Stimulated activated CD4-positive, alpha-beta T cell treated with anti-CD3 and anti-CD28 coated beads, Interleukin-15, amount 100 ng/mL, for 24 hours (primary cell): ENCODE results near the gene RNF38.
"Not testable (repeated sequence)": the region's sequence is repeated elsewhere in the genome, so short reads cannot be mapped to it uniquely, and the experiment has no call there.

Experiments
- DNase-seq: peaks from one replicate; pipeline ENCODE4 v3.0.0-alpha.2; 2020

The RNF38 gene

DNA sequence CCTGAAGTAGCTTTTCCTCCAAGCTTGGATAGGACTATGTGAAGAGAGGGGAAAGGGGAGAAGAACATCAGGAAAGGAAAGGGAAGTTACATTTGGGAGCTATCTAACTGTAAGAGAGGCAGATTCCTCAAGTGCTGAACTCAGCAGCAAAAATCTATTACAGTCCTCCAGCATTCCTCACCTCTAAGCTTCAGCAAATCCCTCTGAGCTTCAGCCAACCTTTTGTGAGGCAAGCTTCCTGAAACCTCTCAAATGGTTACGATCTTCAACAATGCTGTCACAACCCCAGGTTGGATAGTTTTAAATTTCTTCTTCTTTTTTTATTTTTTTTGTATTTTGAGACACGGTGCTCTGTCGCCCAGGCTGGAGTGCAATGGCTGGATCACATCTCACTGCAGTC, 2.5 kb upstream of the RNF38 start:
- DNase-seq, result no peak

DNA sequence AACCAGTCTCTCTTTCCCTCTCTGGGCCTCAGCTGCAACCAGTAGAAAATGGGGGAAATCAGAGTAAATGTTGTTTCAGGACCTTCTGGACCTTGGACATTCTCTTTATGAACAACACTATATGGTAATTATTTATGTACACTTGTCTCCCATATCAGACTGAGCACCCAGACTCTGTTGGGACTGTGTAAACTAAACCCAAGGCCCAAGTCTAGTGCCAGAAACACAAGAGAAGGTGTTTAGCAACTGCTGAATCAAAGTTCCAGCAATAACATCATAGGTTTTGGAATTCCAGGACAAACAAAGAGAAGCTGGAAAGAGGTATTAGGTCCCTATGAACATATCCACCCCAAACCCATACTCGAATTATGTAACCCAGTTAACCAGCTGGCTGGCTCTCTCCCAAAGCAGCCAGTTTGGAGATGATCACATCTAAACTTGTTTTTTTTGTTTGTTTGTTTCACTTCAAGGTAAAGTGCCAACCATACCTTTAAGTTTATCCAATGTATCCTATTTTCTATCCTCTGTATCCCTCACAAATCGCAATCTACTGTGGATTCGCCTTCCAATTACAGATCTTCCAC, 1.9 kb upstream of the RNF38 start:
- DNase-seq, result no peak

DNA sequence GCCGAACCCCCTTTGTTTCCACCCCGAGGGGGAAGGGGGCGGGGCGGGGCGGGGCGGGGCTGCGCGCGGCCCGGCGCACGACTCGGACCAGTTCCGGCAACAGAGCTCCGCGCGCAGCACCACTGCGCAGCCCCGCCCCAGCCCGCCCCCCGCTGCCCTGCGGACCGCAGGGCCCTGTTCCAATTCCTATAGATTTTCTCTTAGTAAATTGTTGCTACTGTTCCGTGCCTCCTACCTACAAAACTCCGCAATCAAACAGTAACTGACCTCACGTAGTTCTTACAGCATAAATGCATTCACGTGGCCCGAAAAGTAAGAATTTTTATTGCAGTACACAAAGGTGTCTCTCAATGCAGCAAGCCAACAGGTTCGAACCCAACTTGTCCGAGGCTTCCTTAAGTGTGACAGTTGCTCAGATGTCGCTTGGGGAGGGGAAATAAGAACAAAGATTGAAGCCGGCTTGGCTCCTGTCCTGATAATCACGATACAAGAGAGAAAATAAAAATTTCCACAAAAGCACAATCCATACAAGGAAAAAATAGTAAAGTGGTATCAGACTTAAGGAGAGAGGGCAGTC, 1.2 kb upstream of the RNF38 start:
- no peak for DNase-seq

DNA sequence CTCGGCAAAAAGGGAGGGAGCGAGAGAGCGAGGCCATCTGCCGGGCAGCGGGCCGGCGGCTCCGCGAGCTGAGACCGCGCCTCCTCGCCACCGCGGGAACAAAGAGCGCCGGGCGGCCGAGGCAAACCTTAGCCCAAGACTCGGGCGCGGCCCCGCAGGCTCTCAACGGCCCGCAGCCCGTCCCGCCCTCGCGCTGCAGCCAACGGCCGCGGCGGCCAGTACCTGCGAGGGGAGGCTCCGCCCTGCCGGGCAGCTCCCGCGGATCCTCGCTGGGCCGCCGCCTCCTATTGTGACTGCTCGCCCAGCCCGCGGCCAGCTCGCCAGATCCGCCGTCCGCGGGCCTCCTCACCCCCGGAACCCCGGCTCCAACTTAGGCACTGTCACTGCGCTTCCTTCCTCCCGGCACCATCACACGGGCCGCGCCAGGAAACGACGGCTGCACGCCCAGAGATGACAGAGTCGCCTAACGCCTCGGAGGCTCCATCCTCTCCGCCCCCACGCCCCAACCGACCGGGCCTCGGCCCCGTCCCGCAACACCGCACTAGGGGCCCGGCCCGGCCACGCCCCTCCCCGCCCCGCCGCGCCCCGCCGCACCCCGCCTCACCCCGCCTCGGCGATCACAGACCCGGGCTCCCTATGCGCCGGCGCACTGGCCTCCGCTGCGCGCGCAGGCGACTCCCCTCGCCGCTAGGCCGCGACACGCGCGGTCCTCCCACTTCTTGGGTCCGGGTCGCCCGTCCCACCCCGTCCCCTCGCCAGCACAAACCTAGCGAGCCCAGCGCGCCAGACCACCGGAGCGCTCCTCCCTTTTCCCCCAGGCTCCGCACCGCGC, 479 bp upstream of the RNF38 start:
- DNase-seq, result peak; percentile 93

DNA sequence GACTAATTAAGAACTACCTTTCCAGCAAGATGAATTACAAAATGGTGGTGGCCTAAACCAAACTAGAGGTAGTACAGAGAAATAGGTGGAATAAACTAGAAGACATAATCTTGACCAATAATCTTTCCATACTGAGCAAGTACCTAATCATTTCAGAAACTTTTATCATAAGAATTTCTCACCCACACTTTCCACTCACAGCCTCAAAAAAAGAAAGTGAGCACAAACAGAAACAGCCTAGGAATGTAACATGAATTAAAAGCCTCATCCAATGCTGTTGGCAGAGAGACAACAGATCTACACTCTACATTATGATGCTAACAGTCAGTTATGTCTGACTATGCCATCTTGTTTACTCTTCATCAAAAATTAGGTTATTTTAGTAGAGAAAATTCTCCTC, 1.3 kb downstream of the RNF38 start:
- DNase-seq, result no peak

DNA sequence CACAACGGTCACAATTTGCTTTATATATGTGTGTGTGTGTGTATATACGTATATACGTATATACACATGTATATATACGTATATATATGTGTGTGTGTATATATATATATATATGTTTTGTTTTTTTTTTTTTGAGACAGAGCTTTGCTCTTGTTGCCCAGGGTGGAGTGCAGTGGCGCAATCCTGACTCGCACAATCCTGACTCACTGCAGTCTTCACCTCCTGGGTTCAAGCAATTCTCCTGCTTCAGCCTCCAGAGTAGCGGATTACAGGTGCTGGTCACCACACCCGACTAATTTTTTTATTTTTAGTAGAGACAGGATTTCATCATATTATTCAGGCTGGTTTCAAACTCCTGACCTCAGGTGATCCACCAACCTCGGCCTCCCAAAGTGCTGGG, 3.1 kb downstream of the RNF38 start:
- peak; percentile 15 for DNase-seq

DNA sequence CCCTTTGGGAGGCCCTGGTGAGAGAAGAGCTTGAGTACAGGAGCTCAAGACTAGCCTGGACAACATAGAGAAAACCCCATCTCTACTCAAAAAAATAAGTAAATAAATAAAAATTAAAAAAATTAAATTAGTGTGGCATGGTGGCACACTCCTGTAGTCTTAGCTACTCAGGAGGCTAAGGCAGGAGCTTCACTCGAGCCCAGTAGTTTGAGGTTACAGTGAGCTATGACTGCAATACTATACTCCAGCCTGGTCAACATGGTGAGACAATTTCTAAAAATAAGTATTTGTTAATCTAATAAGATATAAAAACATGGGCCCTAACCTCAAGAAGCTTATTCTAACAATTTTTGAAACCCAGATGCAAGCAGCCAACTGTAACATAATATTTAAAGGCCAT, 7.6 kb downstream of the RNF38 start:
- DNase-seq, result no peak

DNA sequence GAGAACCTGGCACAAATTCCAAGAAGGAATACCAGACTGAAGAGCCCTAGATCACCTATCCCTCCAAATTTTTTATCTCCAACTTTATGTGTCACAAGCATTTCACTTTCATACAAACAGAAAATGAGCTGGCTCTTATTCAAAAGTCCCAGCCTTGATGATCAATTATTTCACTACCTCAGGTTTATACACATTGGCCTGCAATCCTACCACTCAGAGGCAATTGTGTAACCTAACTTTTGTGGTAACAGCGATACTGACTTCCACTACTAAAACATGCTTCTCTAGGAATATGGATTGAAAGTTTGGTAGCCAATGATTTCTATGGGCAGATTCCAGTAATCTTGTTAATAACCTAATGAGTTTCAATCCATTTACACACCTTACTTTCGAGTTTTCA, 10.5 kb downstream of the RNF38 start:
- no peak for DNase-seq

DNA sequence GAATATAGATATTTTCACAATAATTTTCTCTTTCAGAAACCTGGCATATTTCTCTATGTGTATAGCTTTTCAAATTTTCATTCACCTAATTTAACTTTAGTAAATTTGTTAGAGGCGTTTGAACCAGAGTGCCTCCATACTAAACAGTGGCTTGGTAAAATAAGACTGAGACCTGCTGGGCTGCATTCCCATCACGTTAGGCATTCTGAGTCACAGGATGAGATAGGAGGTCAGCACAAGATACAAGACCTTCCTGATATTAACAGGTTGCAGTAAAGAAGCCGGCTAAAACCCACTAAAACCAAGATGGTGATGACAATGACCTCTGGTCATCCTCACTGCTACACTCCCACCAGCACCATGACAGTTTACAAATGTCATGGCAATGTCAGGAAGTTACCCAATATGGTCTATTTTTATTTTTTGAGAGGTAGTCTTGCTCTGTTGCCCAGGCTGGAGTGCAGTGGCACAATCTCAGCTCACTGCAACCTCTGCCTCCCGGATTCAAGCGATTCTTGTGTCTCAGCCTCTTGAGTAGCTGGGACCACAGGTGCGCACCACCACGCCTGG, 13.6 kb downstream of the RNF38 start:
- DNase-seq, result not testable (repeated sequence)

DNA sequence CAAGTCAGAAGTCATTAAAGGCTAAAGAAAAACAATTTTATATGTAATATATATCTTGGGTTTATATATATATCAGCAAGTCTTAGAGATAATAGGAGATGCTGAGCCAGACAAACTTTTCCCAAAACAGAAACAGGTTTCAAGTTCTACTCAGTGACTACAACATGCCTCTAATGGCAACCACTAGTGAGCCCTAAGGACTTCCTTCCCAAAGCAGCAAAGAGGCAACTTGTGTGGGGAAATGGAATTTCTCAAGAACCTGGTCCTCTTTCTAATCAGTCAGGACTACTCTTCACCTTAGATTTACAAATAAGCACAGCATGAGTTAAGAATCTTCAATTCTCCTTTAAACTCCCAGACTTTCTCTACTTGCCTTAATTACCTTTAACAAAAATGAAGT, 17.6 kb downstream of the RNF38 start:
- no peak for DNase-seq

DNA sequence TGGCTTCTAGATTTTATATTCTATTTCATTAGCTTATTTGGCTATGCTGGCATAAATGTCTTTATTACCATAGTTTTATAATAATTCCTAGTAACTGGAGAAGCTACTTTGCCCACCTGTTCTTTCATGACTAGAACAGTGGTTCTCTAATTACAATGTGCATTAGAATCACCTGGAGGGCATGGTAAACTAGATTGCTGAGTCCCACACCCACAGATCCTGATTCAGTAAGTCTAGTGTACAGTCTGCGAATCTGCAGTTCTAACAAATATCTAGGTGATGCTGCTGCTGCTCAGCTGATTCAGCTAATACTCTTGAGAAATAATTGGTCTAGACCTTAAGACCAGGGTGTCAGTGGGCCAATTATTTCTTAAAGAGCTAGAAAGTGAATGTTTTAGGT, 35.5 kb downstream of the RNF38 start:
- DNase-seq, result no peak

DNA sequence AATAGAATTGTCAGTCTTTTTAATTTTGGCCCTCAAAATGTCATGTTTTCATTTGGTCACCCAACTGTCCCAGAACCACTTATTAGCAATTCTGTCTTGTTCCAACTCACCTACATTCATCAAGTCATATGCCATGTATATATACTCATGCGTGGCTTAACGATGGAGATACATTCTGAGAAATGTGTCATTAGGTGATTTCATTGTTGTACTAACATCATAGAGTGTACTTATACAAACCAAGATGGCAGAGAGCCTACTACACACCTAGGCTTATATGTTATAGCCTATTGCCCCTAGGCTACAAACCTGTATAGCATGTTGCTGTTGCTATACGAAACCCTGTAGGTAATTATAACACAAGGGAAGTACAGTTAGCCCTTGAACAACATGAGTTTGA, 36.6 kb downstream of the RNF38 start:
- no peak for DNase-seq

DNA sequence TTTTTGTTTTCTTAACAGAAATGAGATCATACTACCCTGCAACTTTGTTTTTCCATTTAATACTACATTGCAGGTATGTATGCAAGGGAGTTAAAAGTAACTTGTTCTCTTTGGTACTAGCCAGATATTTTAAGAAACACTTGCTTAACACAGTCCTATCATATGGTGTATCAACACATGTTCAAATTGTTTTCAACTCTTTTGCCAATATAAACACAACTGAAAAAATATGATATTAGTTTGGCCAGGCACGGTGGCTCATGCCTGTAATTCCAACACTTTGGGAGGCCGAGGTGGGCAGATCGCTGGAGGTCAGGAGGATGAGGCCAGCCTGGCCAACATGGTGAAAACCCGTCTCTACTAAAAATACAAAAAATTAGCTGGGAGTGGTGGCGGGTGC, 41.6 kb downstream of the RNF38 start:
- no peak for DNase-seq

DNA sequence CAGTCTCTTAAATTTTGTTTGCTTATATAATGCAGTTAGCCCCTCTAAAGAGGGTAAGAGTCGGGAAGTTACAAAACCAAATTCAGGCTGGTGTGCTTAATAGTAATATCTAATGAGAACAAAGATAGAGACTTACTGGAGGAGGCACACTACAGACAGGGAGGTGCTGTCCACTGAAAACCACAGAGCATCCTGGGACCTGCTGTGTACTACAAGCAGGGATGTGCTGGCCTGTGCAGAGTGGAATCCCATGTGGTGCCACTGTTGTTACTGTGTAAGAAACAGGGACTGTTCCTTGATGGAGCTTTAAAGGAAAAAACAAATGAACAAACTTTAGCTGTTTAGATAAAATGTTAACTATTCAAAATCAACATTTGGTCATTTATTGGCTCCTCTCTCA, 42.4 kb downstream of the RNF38 start:
- no peak for DNase-seq

DNA sequence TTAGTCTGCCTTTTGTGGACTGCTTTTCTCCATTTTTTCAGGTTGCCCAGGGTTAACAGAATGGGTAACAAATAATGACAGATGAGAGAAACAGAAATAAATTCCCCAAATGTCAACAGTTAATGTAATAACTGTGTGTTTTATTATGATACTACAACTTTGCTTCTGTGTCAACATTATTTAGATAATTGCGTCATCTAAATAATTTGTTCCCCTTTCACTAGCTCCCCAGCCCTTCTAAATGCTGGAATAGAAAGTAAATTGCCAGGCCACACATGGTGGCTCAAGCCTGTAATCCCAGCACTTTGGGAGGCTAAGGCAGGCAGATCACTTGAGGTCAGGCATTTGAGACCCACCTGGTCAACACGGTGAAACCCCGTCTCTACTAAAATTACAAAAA, 53.5 kb downstream of the RNF38 start:
- DNase-seq, result no peak

DNA sequence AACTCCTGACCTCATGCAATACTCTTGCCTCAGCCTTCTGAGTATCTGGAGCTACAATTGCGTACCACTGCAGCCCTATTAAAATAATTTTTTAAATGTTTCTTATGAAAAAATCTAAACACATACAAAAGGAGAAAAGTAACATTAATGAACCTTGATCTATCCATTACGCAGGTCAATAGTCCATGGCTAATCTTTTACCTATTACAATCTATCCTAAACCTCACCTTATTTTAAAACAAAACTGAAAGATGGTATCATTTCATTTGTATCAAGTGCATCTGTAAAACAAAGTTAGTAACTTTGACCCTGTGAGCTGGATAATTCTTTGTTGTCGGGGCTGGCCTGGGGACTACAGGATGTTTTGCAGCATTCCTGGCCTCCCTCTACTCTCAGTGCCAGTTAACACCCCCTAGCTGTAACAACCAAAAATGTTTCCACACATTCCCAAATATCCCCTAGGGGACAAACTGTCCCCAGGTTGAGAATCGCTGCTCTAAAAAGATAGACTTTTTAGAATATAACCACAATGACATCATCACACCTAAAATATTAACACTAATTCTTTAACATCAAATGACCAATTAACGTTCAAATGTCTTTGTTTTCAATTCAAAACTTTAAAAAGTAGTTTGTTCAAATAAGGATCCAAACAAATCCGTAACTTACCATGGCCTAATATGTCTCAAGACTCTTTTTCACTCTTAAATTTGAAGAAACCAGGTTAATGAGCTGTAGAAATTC, 54.8 kb downstream of the RNF38 start:
- no peak for DNase-seq

DNA sequence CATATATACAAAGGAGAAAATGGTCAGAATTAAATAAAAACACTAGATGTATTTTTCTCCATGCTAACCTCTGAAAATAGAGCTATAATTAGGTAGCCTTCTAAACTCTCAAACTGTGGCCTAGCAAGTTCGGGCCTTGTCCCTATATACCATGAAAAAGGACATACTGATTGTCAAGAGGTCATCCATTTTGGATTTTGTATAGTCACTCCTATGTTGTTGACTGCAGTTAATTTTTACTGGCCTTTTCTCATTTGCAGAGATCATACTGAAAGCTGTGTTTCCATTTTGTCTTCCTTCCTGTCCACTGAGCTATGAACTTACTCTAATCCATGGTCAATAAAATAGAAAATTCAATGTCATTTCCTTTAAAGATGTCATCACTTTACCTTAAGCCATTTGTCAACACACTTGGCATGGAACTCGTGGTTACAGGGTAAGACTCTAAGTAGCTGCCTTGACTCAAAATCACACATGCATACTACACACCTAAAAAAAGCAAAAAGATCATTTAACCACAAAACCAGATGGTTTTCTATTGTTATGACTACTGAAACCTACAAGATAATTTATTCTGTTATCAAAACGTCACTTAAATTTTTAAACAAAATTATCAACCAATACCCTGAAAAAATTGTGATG, 58.0 kb downstream of the RNF38 start:
- DNase-seq, result no peak

DNA sequence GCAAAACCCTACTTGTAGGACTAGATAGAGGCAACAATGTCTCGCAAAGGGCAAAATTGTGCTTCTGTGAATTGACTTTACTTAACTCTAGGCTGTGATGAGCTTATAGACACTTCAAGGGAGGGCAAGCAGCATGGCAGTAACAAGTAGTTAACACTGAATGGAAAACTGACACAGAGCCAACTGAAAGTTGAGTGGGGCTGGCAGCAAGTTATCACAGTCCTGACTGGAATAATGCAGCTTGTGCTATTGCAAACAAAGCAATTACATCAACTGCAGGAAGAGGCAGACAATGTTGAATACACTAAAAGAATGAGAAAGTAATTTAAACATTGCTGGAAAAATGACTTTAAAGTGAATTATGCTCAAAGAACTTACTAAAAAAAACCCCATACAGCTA, 62.2 kb downstream of the RNF38 start:
- no peak for DNase-seq

DNA sequence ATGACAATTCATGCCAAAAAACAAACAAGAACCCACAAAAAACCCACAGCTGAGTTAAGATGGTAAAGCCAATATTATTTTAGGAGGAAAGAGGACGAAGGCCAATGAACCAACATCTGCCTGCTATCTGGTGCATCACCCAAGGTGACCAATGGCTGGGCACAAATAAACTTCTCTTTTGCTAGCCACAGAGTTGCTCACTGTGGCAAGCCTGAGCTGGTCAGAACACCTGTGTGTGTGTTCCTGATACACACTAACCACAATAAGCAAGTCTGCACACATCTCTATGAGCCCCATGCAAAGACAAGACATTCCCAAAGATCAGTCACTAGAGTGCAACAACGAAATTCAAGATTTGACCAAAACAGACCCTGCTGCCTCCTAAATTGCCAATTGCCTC, 63.1 kb downstream of the RNF38 start:
- no peak for DNase-seq

DNA sequence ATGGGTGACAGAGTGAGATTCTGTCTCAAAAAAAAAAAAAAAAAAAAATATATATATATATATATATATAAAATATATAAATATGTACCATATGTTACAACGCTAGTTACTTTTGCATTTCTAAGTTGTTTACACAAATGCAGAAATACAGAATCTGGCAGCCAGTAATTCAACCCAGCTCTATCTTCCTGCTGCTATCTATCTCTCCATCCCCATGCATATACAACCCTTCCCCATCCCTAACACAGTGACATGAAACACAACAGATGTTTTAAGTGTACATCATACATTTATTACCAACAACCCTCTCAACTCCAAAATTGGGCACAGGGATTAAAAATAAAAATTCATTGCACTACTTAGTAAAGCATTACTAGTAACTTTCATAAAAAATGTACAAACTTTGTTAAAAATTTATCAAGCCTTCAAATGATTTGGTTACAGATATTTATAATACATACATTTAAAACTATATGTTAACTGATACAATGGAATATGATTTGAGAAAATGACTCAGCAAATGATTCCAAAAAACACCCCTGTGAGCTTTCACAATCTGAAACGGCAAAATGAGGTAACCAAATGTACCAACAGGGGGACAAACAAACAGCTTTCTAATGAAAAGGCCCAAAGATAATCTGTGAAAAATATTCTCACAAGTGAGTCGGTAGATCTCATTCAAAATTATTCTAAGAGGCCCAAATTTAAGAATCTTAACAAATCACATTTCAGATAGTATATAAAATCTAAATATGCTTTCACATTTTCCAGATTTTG, 63.8 kb downstream of the RNF38 start:
- no peak for DNase-seq

DNA sequence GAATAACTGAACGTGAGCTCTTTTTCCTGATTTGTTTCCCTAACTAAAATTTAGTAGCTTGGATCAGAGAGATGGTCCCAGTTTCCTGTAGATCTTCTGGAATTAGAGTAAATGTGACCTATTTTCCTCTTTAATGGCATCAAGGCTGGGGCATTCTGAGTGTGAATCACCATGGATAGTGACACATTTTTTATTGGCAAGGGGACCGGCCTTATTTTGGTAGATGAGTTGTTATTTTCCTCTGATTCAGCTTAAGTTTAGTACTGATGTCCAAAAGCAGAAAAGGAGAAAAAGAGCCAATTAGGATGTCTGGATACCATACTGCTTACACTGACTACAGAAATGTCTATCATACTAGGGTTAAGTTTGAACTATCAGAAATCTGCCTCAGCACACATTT, 68.1 kb downstream of the RNF38 start:
- no peak for DNase-seq

DNA sequence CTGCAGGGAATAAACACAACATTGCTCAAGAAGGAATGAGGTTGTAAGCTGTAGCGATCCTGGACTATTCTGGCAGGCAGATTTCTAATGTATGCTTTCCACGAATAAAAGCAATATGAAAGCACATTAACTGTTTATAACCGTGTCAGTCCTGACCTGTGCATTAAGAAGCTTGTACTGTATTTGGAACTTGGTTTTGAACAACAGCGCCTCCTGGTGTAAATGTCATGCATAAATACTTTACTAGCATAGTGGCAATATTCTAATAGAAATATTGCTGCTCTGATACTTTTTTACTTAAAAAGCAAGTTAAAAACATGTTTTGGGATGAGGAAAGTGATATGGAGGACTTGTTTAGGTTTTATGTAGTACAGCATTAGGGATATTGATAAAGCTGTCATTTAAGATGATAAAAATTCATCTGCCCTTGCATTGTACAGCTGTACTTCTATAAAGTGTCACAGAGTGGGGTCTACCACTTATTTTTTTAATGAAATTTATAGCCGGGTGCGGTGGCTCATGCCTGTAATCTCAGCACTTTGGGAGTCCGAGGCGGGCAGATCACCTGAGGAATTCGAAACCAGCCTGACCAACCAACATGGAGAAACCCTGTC, 71.2 kb downstream of the RNF38 start:
- DNase-seq, result peak; percentile 47
